B cell (primary cell): ENCODE measurements around the gene N4BP3. TPM values are rescaled to one million over a fixed set of nuclear protein-coding genes. Genes with fewer than 3 reads are reported as not detected.

Experiments
- ATAC-seq: fragments of 200-7000 bp; cut with Tn5 transposase; one replicate; pipeline ENCODE4 v1.10.0; 2021; ENCODE audit warnings: low read depth, mild to moderate bottlenecking, moderate number of reproducible peaks, moderate library complexity
- CTCF ChIA-PET: fragments of 350-600 bp; sonication (Branson Sonifier 250); formaldehyde crosslinking; loops from one replicate; lab custom pipeline; 2021; ENCODE audit warnings: antibody characterized with exemption, inconsistent platforms; lab: Charles Lee
- POLR2A ChIA-PET: fragments of 350-600 bp; sonication (Branson Sonifier 250); formaldehyde crosslinking; loops from one replicate; lab custom pipeline; 2021; ENCODE audit warnings: antibody characterized with exemption; lab: Charles Lee
- DNase-seq: peaks from one replicate; pipeline ENCODE4 v3.0.0; 2013
- H2AFZ ChIP-seq: 2 replicates; pipeline ENCODE4 v1.6.1; 2012; ENCODE audit warnings: mild to moderate bottlenecking, low read depth, low read length; ENCODE audit not compliant: insufficient read depth, poor library complexity, severe bottlenecking
- H3K27ac ChIP-seq, 2 donors: 1 replicate in 1 of 2; 2 replicates in 1 of 2; pipeline ENCODE4 v1.5.1; 2012 to 2013; ENCODE audit warnings: low read length in 2 of 2, mild to moderate bottlenecking in 2 of 2, moderate library complexity in 1 of 2
- H3K27me3 ChIP-seq, 4 experiments: fragments of 200-600 bp in 1 of 4; sonication (generic) in 1 of 4; replicated peaks in 1 of 4; 1 replicate in 2 of 4; 2 replicates in 2 of 4; pipeline versions ENCODE4 v1.6.1 to v1.7.0; 2013 to 2016; ENCODE audit warnings: low read length in 3 of 4, mild to moderate bottlenecking in 2 of 4, mixed read lengths in 1 of 4, moderate library complexity in 1 of 4; ENCODE audit not compliant: insufficient read depth in 4 of 4, control insufficient read depth in 3 of 4; ENCODE audit errors: control extremely low read depth in 1 of 4
- H3K36me3 ChIP-seq, 2 experiments: replicated peaks in 1 of 2; 1 replicate in 1 of 2; 2 replicates in 1 of 2; pipeline versions ENCODE4 v1.6.1 to v1.7.1; 2013; ENCODE audit warnings: low read length in 1 of 2; ENCODE audit not compliant: insufficient read depth in 2 of 2, control insufficient read depth in 1 of 2; ENCODE audit errors: control extremely low read depth in 1 of 2, extremely low read depth in 1 of 2
- H3K4me1 ChIP-seq, 2 donors: fragments of 200-600 bp in 1 of 2; sonication (generic) in 1 of 2; 1 replicate in 1 of 2; 2 replicates in 1 of 2; pipeline versions ENCODE4 v1.5.1 to v1.6.1; 2013 to 2017; ENCODE audit warnings: low read length in 2 of 2; ENCODE audit not compliant: control insufficient read depth in 2 of 2, insufficient read depth in 2 of 2
- H3K4me2 ChIP-seq: replicated peaks from 2 replicates; pipeline ENCODE3; 2012; ENCODE audit warnings: mild to moderate bottlenecking, low read depth, low read length; ENCODE audit not compliant: poor library complexity, severe bottlenecking
- H3K4me3 ChIP-seq, 5 experiments: fragments of 200-600 bp in 1 of 5; sonication (generic) in 1 of 5; 1 replicate in 3 of 5; 2 replicates in 2 of 5; pipeline versions ENCODE4 v1.5.1 to v1.7.0; 2011 to 2016; ENCODE audit warnings: low read length in 4 of 5, mild to moderate bottlenecking in 4 of 5, low read depth in 2 of 5, control low read depth in 1 of 5, moderate library complexity in 1 of 5; ENCODE audit not compliant: insufficient read depth in 1 of 5; ENCODE audit errors: control extremely low read depth in 1 of 5, extremely low read depth in 1 of 5
- H3K79me2 ChIP-seq: fragments of 200-600 bp; sonication (generic); one replicate; pipeline ENCODE4 v1.6.0; 2016; ENCODE audit warnings: low read length; ENCODE audit not compliant: control insufficient read depth, insufficient read depth
- H3K9ac ChIP-seq: fragments of 200-600 bp; sonication (generic); 2 replicates; pipeline ENCODE4 v1.6.1; 2017; ENCODE audit warnings: mild to moderate bottlenecking, low read length, moderate library complexity
- H3K9me3 ChIP-seq, 3 donors: one replicate each; pipeline versions ENCODE4 v1.6.1 to v1.7.1; 2013; ENCODE audit warnings: low read length in 2 of 3; ENCODE audit not compliant: control insufficient read depth in 2 of 3, insufficient read depth in 1 of 3; ENCODE audit errors: control extremely low read depth in 1 of 3
- H4K20me1 ChIP-seq: 2 replicates; pipeline ENCODE4 v1.6.0; 2012; ENCODE audit warnings: mild to moderate bottlenecking, low read length; ENCODE audit not compliant: insufficient read depth, control insufficient read depth, poor library complexity, severe bottlenecking
- H3K27ac Mint-ChIP-seq: one replicate; pipeline ENCODE4 v1.8.0; 2021; ENCODE audit warnings: mixed read lengths
- H3K27me3 Mint-ChIP-seq: one replicate; pipeline ENCODE4 v1.8.0; 2021; ENCODE audit warnings: mixed read lengths
- H3K4me1 Mint-ChIP-seq: one replicate; pipeline ENCODE4 v1.8.0; 2021; ENCODE audit warnings: mixed read lengths
- H3K4me3 Mint-ChIP-seq: one replicate; pipeline ENCODE4 v1.8.0; 2021; ENCODE audit warnings: mixed read lengths
- H3K9me3 Mint-ChIP-seq: one replicate; pipeline ENCODE4 v1.8.0; 2022; ENCODE audit warnings: mixed read lengths; ENCODE audit not compliant: insufficient read depth
- CTCF ChIP-seq: fragments of 200-600 bp; IDR thresholded peaks from one replicate; pipeline ENCODE4 v1.8.0; 2022; ENCODE audit warnings: antibody characterized with exemption, mild to moderate bottlenecking
- EZH2 ChIP-seq: IDR thresholded peaks from 2 replicates; pipeline ENCODE4 v1.6.1; 2012; ENCODE audit warnings: borderline replicate concordance, low read depth, mild to moderate bottlenecking, moderate library complexity, low read length; ENCODE audit not compliant: insufficient read depth, poor library complexity, severe bottlenecking
- WGBS: methylation state at CpG from one replicate; pipeline ENCODE4 v1.1.5; 2013; ENCODE audit warnings: missing lambda C conversion rate; ENCODE audit not compliant: insufficient coverage; 5-methylcytosine and 5-hydroxymethylcytosine counted together
- intact Hi-C: fragments of 100-400 bp; cut with micrococcal nuclease; formaldehyde crosslinking; loops from one replicate; pipeline ENCODE4 v1.10.0; 2022
- polyA plus RNA-seq: library from polyadenylated mRNA; depleted of rRNA; stranded (reverse); fragments of >200 nt; gene quantifications from 2 replicates; pipeline ENCODE4 v1.2.3, GENCODE V29; 2012
- total RNA-seq, 2 donors: library from RNA; stranded (reverse); fragments of 120-200 nt in 1 of 2; gene quantifications; 1 replicate in 1 of 2; 2 replicates in 1 of 2; pipeline versions ENCODE4 v1.2.3 to v1.2.4, GENCODE V29; 2013 to 2022

The N4BP3 gene
- total and polyA plus RNA-seq, 2 donors (not counting 1 experiment from before 2014, with no cell fraction given) = 13.3 to 48.7 TPM

- ATAC-seq (no peak), DNase-seq (peak; percentile 74)
- intact Hi-C loops = loop anchor here (10.0 kb wide), 1 partner anchor 800 kb away; the partner anchor contains the start of gene MXD3
- H3K79me2 ChIP-seq = peaks cover 15% of the 10 kb centered on the region
- H3K4me2 ChIP-seq = peak overlapping the region; percentile 95
- peaks cover 49% of the 10 kb centered on the region for H4K20me1 ChIP-seq
- H2AFZ ChIP-seq = peak overlapping the region; percentile 22
- Mint-ChIP-seq H3K27ac (peak overlapping the region; percentile 93), H3K27me3 (no peaks in the 10 kb centered on the region), H3K9me3 (no peaks in the 10 kb centered on the region), H3K4me1 (peaks cover 68% of the 10 kb centered on the region), H3K4me3 (peak overlapping the region; percentile 94)
- H3K4me1 ChIP-seq = peaks cover 63 to 70% of the 10 kb centered on the region in 2 donors
- CTCF ChIA-PET = interaction anchor here (0.6 to 8.6 kb wide), 8 partner anchors 10 to 1676 kb away, joined by 3 to 92 read pairs (median 4); partner anchors contain the start of gene NHP2
- peaks cover 0 to 8% of the 10 kb centered on the region in 2 experiments for H3K36me3 ChIP-seq
- H3K9ac ChIP-seq = peak overlapping the region; percentile 73
- 22% methylated on average over 12 of the region's 12 CpGs for WGBS
- H3K27ac ChIP-seq = peak overlapping the region; percentile 86 to 89
- H3K27me3 ChIP-seq = no peaks in the 10 kb centered on the region
- H3K9me3 ChIP-seq = no peaks in the 10 kb centered on the region
- TF ChIP-seq EZH2 = no peak
- TF ChIP-seq CTCF = no peak
- H3K4me3 ChIP-seq = peak overlapping the region; percentile 31 to 85 (median 74)
- POLR2A ChIA-PET = interaction anchor here (0.6 to 2.0 kb wide), 5 partner anchors 11 to 48 kb away, joined by 3 to 8 read pairs (median 5); partner anchors contain the start of gene NHP2
These were observed 1.9 kb downstream of the N4BP3 start for GRCh38 chr5:178115136-178115813.

- CTCF ChIA-PET = interaction anchor here (0.6 to 8.6 kb wide), 7 partner anchors 15 to 1676 kb away, joined by 3 to 92 read pairs (median 4); partner anchors contain the start of genes NHP2 and RMND5B
- Histone ChIP-seq H3K36me3 (peaks cover 0 to 11% of the 10 kb centered on the region in 2 experiments), H3K27ac (peak overlapping the region; percentile 86 to 89), H3K9me3 (no peaks in the 10 kb centered on the region), H3K4me3 (peak overlapping the region in 4 of 5 experiments; percentile 73 to 85 (median 75)), H3K27me3 (no peaks in the 10 kb centered on the region), H3K4me2 (peak overlapping the region; percentile 95), H2AFZ (no peak overlapping the region), H3K4me1 (peaks cover 68 to 75% of the 10 kb centered on the region in 2 donors), H3K9ac (peak overlapping the region; percentile 73), H3K79me2 (peaks cover 20% of the 10 kb centered on the region), H4K20me1 (peaks cover 54% of the 10 kb centered on the region)
- intact Hi-C loops = loop anchor here (1.0 to 10.0 kb wide), 2 partner anchors 15 to 801 kb away; partner anchors contain the start of gene MXD3
- TF ChIP-seq CTCF (no peak), EZH2 (no peak)
- DNase-seq (peak; percentile 62), ATAC-seq (no peak)
- WGBS = 59% methylated on average over 2 of the region's 7 CpGs
- H3K4me3 Mint-ChIP-seq = peak overlapping the region; percentile 94
- H3K4me1 Mint-ChIP-seq = peaks cover 68% of the 10 kb centered on the region
- no peaks in the 10 kb centered on the region for H3K9me3 Mint-ChIP-seq
- POLR2A ChIA-PET = interaction anchor here (0.6 to 2.0 kb wide), 7 partner anchors 11 to 1508 kb away, joined by 3 to 8 read pairs (median 5); partner anchors contain the start of genes HNRNPAB, HNRNPH1, NHP2 and RMND5B
- no peaks in the 10 kb centered on the region for H3K27me3 Mint-ChIP-seq
- peak overlapping the region; percentile 93 for H3K27ac Mint-ChIP-seq
These were observed 2.4 kb downstream of the N4BP3 start for GRCh38 chr5:178115814-178116142.
